ENCODE results near the gene MPPE1. TPM values are rescaled to one million over a fixed set of nuclear protein-coding genes. Genes with fewer than 3 reads are reported as not detected.

The MPPE1 gene
- total RNA-seq, 1 experiment from 2014 or later: 21.4 TPM

GRCh38 chr18:11902522-11903292, 5.4 kb downstream of the MPPE1 start:
- Histone ChIP-seq H3K79me2 (ENCODE audit: insufficient read depth, low read length) (peaks cover 9% of the 10 kb centered on the region; the same call in 1 of the 2 replicates), H3K4me1 (ENCODE audit: control insufficient read depth in 1 of 2, insufficient read depth in 2 of 2, low read length in 2 of 2) (peaks cover 4 to 5% of the 10 kb centered on the region in 2 experiments; a peak in 3 of 4 replicates), H3K27ac (ENCODE audit: low read depth, low read length) (no peak overlapping the region), H3K36me3 (ENCODE audit: control insufficient read depth in 1 of 2, insufficient read depth in 2 of 2, low read length in 2 of 2) (no peaks in the 10 kb centered on the region; a peak in 1 of 4 replicates), H3K4me2 (ENCODE audit: low read length) (no peak overlapping the region), H3K9ac (ENCODE audit: low read length) (no peak overlapping the region), H3K9me2 (ENCODE audit: insufficient read depth) (no peaks in the 10 kb centered on the region), H2AFZ (ENCODE audit: low read depth, low read length, poor library complexity, severe bottlenecking) (no peak overlapping the region), H3K27me3 (ENCODE audit: insufficient read depth, low read length) (no peaks in the 10 kb centered on the region), H3K4me3 (replicated peaks in 1 of 2; ENCODE audit: low read depth in 1 of 2, low read length in 2 of 2) (no peak overlapping the region), H3K9me3 (ENCODE audit: control insufficient read depth in 1 of 2, insufficient read depth in 1 of 2, low read depth in 1 of 2, low read length in 2 of 2) (no peaks in the 10 kb centered on the region), H4K20me1 (ENCODE audit: insufficient read depth) (no peaks in the 10 kb centered on the region)
- ATAC-seq (no peak), DNase-seq (ENCODE audit: low read depth, low spot score) (no peak)
- CTCF ChIA-PET: interaction anchor here (1.9 kb wide), 1 partner anchor 92 kb away, joined by 5 read pairs; no protein-coding TSS in a partner anchor
- POLR2A ChIA-PET: no interaction called here
- RAD21 ChIA-PET (ENCODE audit: low non-redundant PET in 1 of 2, low total read pairs in 2 of 2, uncharacterized antibody in 2 of 2, unreplicated experiment in 2 of 2): no interaction called here
- no TSS peak for BruUV-seq (replicated peaks)
- TF ChIP-seq CEBPB (IDR thresholded peaks at IDR 0.05; ENCODE audit: low read depth) (no peak), EZH2phosphoT487 (IDR thresholded peaks at IDR 0.05; ENCODE audit: borderline replicate concordance) (no peak), POLR2AphosphoS5 (IDR thresholded peaks at IDR 0.05; ENCODE audit: low read depth, low read length) (no peak), SP1 (IDR thresholded peaks at IDR 0.05; ENCODE audit: low read depth) (no peak), ELF1 (IDR thresholded peaks at IDR 0.05; ENCODE audit: borderline replicate concordance, low read depth) (no peak), REST (IDR thresholded peaks at IDR 0.05; ENCODE audit: low read depth) (no peak), ATF3 (IDR thresholded peaks at IDR 0.05) (no peak), ZFX (IDR thresholded peaks at IDR 0.05) (no peak), TCF7L2 (IDR thresholded peaks at IDR 0.05; ENCODE audit: borderline replicate concordance, extremely low read depth, insufficient read depth, insufficient read length) (no peak), JUND (IDR thresholded peaks at IDR 0.05) (no peak), SIN3A (IDR thresholded peaks at IDR 0.05; ENCODE audit: low read depth) (no peak), CBX3 (IDR thresholded peaks at IDR 0.05; ENCODE audit: low read depth) (no peak), RAD21 (IDR thresholded peaks at IDR 0.05; ENCODE audit: low read depth) (no peak), ZBTB33 (IDR thresholded peaks at IDR 0.05; ENCODE audit: extremely low read depth, insufficient replicate concordance, low read length) (no peak), MAX (IDR thresholded peaks at IDR 0.05) (no peak), POLR2A (IDR thresholded peaks at IDR 0.05; ENCODE audit: borderline replicate concordance, extremely low read depth, insufficient read depth, insufficient read length) (no peak), ZNF274 (IDR thresholded peaks at IDR 0.05; ENCODE audit: low read depth, low read length) (no peak), YY1 (IDR thresholded peaks at IDR 0.05; ENCODE audit: extremely low read depth, insufficient replicate concordance, low read depth, low read length) (no peak), SRF (IDR thresholded peaks at IDR 0.05; ENCODE audit: low read depth) (no peak)
- intact Hi-C loops (cut with micrococcal nuclease): no loop called here

Measured in HCT116 (cell line).